ENCODE results near the gene NCKAP5. TPM values are rescaled to one million over a fixed set of nuclear protein-coding genes. Genes with fewer than 3 reads are reported as not detected.

The NCKAP5 gene
- total and polyA plus RNA-seq, 2 of the 8 experiments (the other 6 are each of a cell fraction or from before 2014, with no cell fraction given): 0.27 to 0.86 TPM

DNA sequence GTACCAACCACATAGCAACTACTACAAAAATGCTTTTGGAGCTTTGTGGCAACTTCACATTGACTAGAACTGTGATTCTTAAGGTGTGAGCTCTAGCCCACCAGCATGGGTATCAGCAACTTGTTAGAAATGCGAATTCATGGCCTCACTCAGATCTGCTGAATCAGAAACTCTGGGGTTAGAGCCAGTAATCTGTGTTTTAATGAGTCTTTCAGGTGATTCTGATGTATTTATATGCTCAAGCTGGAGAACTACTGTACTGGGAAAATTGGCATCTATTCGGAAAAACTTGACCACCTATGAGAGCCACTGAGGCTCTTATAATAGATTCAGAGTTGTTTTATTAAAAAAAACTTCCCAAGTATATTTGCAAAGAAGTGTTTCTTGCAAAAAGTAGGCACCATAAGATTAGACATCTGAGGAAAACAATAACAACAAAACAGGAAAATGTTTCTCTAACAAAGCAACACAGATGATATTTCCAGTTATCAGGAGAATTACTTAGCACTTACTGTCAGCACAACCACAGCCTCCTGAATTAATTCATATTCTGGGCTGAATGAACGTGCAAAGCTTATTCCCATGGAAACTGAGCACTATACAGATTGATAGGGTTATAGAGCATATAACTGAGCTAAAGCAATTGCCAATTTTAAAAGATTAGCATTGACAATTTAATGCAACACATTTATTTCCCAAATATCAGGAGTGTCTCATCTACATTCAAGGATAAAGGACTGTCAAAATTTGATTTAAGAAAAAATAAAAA, 71.6 kb downstream of the NCKAP5 start (continued):
- TF ChIP-seq, protein P1, sequence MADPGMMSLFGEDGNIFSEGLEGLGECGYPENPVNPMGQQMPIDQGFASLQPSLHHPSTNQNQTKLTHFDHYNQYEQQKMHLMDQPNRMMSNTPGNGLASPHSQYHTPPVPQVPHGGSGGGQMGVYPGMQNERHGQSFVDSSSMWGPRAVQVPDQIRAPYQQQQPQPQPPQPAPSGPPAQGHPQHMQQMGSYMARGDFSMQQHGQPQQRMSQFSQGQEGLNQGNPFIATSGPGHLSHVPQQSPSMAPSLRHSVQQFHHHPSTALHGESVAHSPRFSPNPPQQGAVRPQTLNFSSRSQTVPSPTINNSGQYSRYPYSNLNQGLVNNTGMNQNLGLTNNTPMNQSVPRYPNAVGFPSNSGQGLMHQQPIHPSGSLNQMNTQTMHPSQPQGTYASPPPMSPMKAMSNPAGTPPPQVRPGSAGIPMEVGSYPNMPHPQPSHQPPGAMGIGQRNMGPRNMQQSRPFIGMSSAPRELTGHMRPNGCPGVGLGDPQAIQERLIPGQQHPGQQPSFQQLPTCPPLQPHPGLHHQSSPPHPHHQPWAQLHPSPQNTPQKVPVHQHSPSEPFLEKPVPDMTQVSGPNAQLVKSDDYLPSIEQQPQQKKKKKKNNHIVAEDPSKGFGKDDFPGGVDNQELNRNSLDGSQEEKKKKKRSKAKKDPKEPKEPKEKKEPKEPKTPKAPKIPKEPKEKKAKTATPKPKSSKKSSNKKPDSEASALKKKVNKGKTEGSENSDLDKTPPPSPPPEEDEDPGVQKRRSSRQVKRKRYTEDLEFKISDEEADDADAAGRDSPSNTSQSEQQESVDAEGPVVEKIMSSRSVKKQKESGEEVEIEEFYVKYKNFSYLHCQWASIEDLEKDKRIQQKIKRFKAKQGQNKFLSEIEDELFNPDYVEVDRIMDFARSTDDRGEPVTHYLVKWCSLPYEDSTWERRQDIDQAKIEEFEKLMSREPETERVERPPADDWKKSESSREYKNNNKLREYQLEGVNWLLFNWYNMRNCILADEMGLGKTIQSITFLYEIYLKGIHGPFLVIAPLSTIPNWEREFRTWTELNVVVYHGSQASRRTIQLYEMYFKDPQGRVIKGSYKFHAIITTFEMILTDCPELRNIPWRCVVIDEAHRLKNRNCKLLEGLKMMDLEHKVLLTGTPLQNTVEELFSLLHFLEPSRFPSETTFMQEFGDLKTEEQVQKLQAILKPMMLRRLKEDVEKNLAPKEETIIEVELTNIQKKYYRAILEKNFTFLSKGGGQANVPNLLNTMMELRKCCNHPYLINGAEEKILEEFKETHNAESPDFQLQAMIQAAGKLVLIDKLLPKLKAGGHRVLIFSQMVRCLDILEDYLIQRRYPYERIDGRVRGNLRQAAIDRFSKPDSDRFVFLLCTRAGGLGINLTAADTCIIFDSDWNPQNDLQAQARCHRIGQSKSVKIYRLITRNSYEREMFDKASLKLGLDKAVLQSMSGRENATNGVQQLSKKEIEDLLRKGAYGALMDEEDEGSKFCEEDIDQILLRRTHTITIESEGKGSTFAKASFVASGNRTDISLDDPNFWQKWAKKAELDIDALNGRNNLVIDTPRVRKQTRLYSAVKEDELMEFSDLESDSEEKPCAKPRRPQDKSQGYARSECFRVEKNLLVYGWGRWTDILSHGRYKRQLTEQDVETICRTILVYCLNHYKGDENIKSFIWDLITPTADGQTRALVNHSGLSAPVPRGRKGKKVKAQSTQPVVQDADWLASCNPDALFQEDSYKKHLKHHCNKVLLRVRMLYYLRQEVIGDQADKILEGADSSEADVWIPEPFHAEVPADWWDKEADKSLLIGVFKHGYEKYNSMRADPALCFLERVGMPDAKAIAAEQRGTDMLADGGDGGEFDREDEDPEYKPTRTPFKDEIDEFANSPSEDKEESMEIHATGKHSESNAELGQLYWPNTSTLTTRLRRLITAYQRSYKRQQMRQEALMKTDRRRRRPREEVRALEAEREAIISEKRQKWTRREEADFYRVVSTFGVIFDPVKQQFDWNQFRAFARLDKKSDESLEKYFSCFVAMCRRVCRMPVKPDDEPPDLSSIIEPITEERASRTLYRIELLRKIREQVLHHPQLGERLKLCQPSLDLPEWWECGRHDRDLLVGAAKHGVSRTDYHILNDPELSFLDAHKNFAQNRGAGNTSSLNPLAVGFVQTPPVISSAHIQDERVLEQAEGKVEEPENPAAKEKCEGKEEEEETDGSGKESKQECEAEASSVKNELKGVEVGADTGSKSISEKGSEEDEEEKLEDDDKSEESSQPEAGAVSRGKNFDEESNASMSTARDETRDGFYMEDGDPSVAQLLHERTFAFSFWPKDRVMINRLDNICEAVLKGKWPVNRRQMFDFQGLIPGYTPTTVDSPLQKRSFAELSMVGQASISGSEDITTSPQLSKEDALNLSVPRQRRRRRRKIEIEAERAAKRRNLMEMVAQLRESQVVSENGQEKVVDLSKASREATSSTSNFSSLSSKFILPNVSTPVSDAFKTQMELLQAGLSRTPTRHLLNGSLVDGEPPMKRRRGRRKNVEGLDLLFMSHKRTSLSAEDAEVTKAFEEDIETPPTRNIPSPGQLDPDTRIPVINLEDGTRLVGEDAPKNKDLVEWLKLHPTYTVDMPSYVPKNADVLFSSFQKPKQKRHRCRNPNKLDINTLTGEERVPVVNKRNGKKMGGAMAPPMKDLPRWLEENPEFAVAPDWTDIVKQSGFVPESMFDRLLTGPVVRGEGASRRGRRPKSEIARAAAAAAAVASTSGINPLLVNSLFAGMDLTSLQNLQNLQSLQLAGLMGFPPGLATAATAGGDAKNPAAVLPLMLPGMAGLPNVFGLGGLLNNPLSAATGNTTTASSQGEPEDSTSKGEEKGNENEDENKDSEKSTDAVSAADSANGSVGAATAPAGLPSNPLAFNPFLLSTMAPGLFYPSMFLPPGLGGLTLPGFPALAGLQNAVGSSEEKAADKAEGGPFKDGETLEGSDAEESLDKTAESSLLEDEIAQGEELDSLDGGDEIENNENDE (IDR thresholded peaks at IDR 0.05; ENCODE audit: insufficient replicate concordance, low read length): no peak
- TF ChIP-seq RBBP5 (IDR thresholded peaks at IDR 0.05; ENCODE audit: borderline replicate concordance, low read depth, low read length) (no peak), RXRA (IDR thresholded peaks at IDR 0.05; ENCODE audit: insufficient read depth, low read depth, low read length) (no peak), BCL11A (IDR thresholded peaks at IDR 0.05; ENCODE audit: low read depth in 2 of 2, low read length in 2 of 2) (no peak), RAD21 (IDR thresholded peaks at IDR 0.05 in 1 of 2, conservative IDR thresholded peaks at IDR 0.05 in 1 of 2; ENCODE audit: low read depth in 2 of 2, low read length in 2 of 2) (no peak), TBP (IDR thresholded peaks at IDR 0.05; ENCODE audit: low read depth, low read length) (no peak), NANOG (IDR thresholded peaks at IDR 0.05; ENCODE audit: insufficient read depth, low read depth, low read length, poor library complexity, severe bottlenecking) (no peak), BACH1 (IDR thresholded peaks at IDR 0.05; ENCODE audit: low read length) (no peak), NRF1 (IDR thresholded peaks at IDR 0.05; ENCODE audit: low read depth, low read length) (no peak), TAF1 (IDR thresholded peaks at IDR 0.05; ENCODE audit: low read depth, low read length) (no peak)
